OCI-LY7 (cell line): ENCODE results near the gene TSHZ2. TPM values are rescaled to one million over a fixed set of nuclear protein-coding genes. Genes with fewer than 3 reads are reported as not detected.

ENCODE experiments used
- BruUV-seq: library from RNA; stranded (reverse); fragments of 400-500 nt; replicated peaks from 2 replicates; lab custom pipeline; 2021; lab: Mats Ljungman, UMichigan
- CTCF ChIA-PET: fragments of 300-600 bp; sonication (Branson Sonifier 250); formaldehyde crosslinking; loops from one replicate; lab custom pipeline; 2022; ENCODE audit warnings: antibody characterized with exemption; ENCODE audit not compliant: unreplicated experiment; lab: Charles Lee
- POLR2A ChIA-PET: fragments of 300-600 bp; sonication (Branson Sonifier 250); formaldehyde crosslinking; loops from one replicate; lab custom pipeline; 2022; ENCODE audit warnings: antibody characterized with exemption; lab: Charles Lee
- DNase-seq: peaks from one replicate; pipeline ENCODE4 v3.0.0-alpha.2; 2015; ENCODE audit warnings: low spot score
- H2AFZ ChIP-seq: fragments of 200-600 bp; sonication (generic), shearing (Covaris generic); 2 replicates; pipeline ENCODE4 v1.6.1; 2014; ENCODE audit warnings: mild to moderate bottlenecking, antibody characterized with exemption, low read length, moderate library complexity
- H3K27ac ChIP-seq: fragments of 200-600 bp; sonication (generic); 2 replicates; pipeline ENCODE4 v1.5.1; 2014; ENCODE audit warnings: mixed run types, low read depth, mild to moderate bottlenecking, moderate library complexity, low read length, inconsistent platforms; ENCODE audit not compliant: poor library complexity, severe bottlenecking
- H3K36me3 ChIP-seq: fragments of 200-600 bp; sonication (generic); 2 replicates; pipeline ENCODE4 v1.6.1; 2014; ENCODE audit warnings: mild to moderate bottlenecking, antibody characterized with exemption, low read length, moderate library complexity, mixed read lengths; ENCODE audit not compliant: insufficient read depth
- H3K4me1 ChIP-seq: fragments of 200-600 bp; sonication (generic); 2 replicates; pipeline ENCODE4 v1.5.1; 2014; ENCODE audit warnings: mild to moderate bottlenecking, low read length; ENCODE audit not compliant: insufficient read depth, poor library complexity, severe bottlenecking
- H3K4me2 ChIP-seq: fragments of 200-600 bp; sonication (generic); 2 replicates; pipeline ENCODE4 v1.6.1; 2014; ENCODE audit warnings: mild to moderate bottlenecking, low read length
- H3K4me3 ChIP-seq: fragments of 200-600 bp; sonication (generic); 2 replicates; pipeline ENCODE4 v1.5.1; 2014; ENCODE audit warnings: mild to moderate bottlenecking, low read depth, low read length; ENCODE audit not compliant: poor library complexity, severe bottlenecking
- H3K79me2 ChIP-seq: fragments of 200-600 bp; sonication (generic); 2 replicates; pipeline ENCODE4 v1.6.1; 2016; ENCODE audit warnings: low read depth, mild to moderate bottlenecking, low read length, moderate library complexity, mixed read lengths; ENCODE audit not compliant: insufficient read depth
- H3K9me2 ChIP-seq: fragments of 200-600 bp; sonication (generic); 2 replicates; pipeline ENCODE4 v1.6.1; 2016; ENCODE audit warnings: mild to moderate bottlenecking, low read length, mixed read lengths; ENCODE audit not compliant: insufficient read depth
- H3K9me3 ChIP-seq: fragments of 200-600 bp; sonication (generic); 2 replicates; pipeline ENCODE4 v1.6.1; 2014; ENCODE audit warnings: mild to moderate bottlenecking, mixed run types, low read length, mixed read lengths
- H4K20me1 ChIP-seq: fragments of 200-600 bp; sonication (generic); 2 replicates; pipeline ENCODE4 v1.6.1; 2014; ENCODE audit warnings: mild to moderate bottlenecking, antibody characterized with exemption, low read length, moderate library complexity, mixed read lengths; ENCODE audit not compliant: insufficient read depth
- EZH2phosphoT487 ChIP-seq: fragments of 200-600 bp; sonication (generic); IDR thresholded peaks from 2 replicates; pipeline ENCODE4 v1.6.1; 2018; ENCODE audit warnings: low read depth, borderline replicate concordance, mild to moderate bottlenecking, mixed run types, antibody characterized with exemption, low read length, moderate library complexity, mixed read lengths
- intact Hi-C: fragments of 100-400 bp; cut with micrococcal nuclease; formaldehyde crosslinking; loops from one replicate; pipeline ENCODE4 v1.10.0; 2022; ENCODE audit not compliant: unreplicated experiment
- total RNA-seq, 2 experiments: library from RNA; depleted of rRNA in 1 of 2; stranded (reverse); fragments of >200 nt in 1 of 2; shearing (Covaris generic) in 1 of 2; gene quantifications; 2 replicates each; pipeline ENCODE4 v1.2.3, GENCODE V29; 2014 to 2022
- TF ChIP-seq, protein P1 (sequence below): fragments of 200-600 bp; sonication (generic); conservative IDR thresholded peaks from 2 replicates; pipeline ENCODE4 v1.5.1; 2014; ENCODE audit warnings: mild to moderate bottlenecking, antibody characterized with exemption, low read length, moderate library complexity, mixed read lengths

Gene TSHZ2
- total RNA-seq, 2 experiments from 2014 or later, result not detected

DNA sequence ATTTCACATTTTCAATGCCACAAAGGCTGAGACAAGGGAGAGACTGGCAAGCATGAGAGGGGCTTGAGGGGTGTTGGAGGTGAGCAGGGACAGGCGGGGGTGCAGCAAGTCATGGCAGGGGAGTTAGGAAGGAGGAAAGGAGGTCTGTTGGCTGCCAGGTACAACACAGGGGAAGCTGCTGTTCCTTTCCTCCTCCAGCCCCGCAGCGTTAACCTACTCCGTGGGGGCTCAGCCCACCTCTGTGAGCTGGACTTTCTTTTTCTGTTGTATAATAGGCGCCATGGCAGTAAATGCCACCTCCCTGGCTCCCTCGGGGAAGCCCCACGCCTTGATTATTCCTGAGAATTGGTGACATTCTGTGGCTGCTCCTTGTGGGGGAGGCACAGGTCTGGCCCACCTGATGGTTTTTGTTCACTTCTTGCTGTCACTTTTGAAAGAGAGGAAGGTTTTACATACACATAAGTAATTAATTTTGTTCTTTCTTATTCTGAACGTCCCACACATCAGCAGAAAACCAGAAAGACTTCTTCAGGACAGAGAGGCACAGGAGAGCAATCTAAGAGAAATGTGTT lies 293.2 kb downstream of the TSHZ2 start:
- POLR2A ChIA-PET, result interaction anchor here (0.9 to 1.0 kb wide), 2 partner anchors 9 to 11 kb away, joined by 3 to 9 read pairs; no protein-coding TSS in a partner anchor
- no peaks in the 10 kb centered on the region for H3K9me3 ChIP-seq
- H3K4me3 ChIP-seq, result no peak overlapping the region
- H2AFZ ChIP-seq, result no peak overlapping the region
- no peak overlapping the region for H3K27ac ChIP-seq
- H3K36me3 ChIP-seq, result no peaks in the 10 kb centered on the region
- no peaks in the 10 kb centered on the region for H3K79me2 ChIP-seq
- H4K20me1 ChIP-seq, result no peaks in the 10 kb centered on the region
- no peaks in the 10 kb centered on the region for H3K9me2 ChIP-seq
- H3K4me1 ChIP-seq, result no peaks in the 10 kb centered on the region
- no peak for TF ChIP-seq EZH2phosphoT487
- TF ChIP-seq, protein P1, sequence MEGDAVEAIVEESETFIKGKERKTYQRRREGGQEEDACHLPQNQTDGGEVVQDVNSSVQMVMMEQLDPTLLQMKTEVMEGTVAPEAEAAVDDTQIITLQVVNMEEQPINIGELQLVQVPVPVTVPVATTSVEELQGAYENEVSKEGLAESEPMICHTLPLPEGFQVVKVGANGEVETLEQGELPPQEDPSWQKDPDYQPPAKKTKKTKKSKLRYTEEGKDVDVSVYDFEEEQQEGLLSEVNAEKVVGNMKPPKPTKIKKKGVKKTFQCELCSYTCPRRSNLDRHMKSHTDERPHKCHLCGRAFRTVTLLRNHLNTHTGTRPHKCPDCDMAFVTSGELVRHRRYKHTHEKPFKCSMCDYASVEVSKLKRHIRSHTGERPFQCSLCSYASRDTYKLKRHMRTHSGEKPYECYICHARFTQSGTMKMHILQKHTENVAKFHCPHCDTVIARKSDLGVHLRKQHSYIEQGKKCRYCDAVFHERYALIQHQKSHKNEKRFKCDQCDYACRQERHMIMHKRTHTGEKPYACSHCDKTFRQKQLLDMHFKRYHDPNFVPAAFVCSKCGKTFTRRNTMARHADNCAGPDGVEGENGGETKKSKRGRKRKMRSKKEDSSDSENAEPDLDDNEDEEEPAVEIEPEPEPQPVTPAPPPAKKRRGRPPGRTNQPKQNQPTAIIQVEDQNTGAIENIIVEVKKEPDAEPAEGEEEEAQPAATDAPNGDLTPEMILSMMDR, result no peak
- intact Hi-C loops, result no loop called here
- H3K4me2 ChIP-seq, result no peak overlapping the region
- CTCF ChIA-PET, result no interaction called here
- no TSS peak for BruUV-seq
- DNase-seq, result no peak

DNA sequence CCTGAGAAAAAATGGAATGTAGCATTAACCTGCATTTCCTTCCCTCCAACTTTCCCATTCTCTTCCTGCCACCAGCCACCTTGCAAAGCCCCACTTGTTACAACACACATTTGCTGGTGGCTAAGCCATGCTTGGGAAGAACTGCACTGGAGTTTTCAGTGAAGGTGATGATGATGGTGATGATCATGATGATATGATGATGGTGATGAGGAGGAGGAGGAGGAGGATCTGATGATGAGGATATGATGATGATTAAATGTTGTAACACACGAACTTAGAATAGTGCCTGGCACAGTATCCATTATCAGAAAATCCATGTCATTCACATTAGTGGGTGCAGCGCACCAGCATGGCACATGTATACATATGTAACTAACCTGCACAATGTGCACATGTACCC lies 297.2 kb downstream of the TSHZ2 start:
- no peak overlapping the region for H3K4me2 ChIP-seq
- H3K27ac ChIP-seq, result no peak overlapping the region
- H3K4me1 ChIP-seq, result no peaks in the 10 kb centered on the region
- intact Hi-C loops, result no loop called here
- BruUV-seq, result no TSS peak
- H3K36me3 ChIP-seq, result no peaks in the 10 kb centered on the region
- no peaks in the 10 kb centered on the region for H4K20me1 ChIP-seq
- H3K4me3 ChIP-seq, result no peak overlapping the region
- TF ChIP-seq, protein P1, result no peak
- TF ChIP-seq EZH2phosphoT487, result no peak
- CTCF ChIA-PET, result no interaction called here
- no peaks in the 10 kb centered on the region for H3K9me2 ChIP-seq
- no peak overlapping the region for H2AFZ ChIP-seq
- POLR2A ChIA-PET, result interaction anchor here (0.6 kb wide), 1 partner anchor 1399 kb away, joined by 3 read pairs; no protein-coding TSS in a partner anchor
- no peak for DNase-seq
- H3K9me3 ChIP-seq, result no peaks in the 10 kb centered on the region
- no peaks in the 10 kb centered on the region for H3K79me2 ChIP-seq

DNA sequence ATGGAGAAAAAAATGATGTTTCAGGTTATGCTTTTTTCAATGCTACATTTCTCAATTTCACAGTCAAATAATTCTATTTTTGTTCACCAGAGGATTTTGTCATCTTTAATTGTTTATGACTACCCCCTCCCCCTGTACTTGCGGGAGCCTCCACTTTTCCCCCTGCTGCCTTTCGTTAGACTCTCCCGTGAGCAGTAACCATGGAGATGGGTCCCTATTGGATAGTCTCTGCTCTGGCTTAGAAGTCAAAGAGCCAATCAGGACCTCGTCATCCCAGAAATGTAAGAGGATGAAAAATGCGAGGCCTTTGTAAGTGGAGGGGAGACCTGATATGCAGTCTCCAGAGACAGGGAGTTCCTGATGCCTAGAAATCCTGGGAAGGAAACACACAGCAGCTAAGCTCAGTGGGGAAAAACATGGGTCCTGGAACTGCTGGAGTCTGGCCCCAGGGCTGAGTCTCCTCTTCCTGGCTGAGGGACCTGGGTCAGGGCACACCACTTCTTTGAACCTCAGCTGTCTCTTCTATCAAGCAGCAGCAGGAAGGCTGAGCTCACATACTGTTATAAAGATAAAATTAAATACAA lies 298.7 kb downstream of the TSHZ2 start:
- CTCF ChIA-PET, result no interaction called here
- no TSS peak for BruUV-seq
- Histone ChIP-seq H3K4me2 (no peak overlapping the region), H3K4me3 (no peak overlapping the region), H3K79me2 (no peaks in the 10 kb centered on the region), H4K20me1 (no peaks in the 10 kb centered on the region), H3K9me2 (no peaks in the 10 kb centered on the region), H3K9me3 (no peaks in the 10 kb centered on the region), H2AFZ (no peak overlapping the region), H3K4me1 (no peaks in the 10 kb centered on the region), H3K27ac (no peak overlapping the region), H3K36me3 (no peaks in the 10 kb centered on the region)
- POLR2A ChIA-PET, result no interaction called here
- DNase-seq, result no peak
- TF ChIP-seq EZH2phosphoT487, result no peak
- TF ChIP-seq, protein P1, result no peak
- intact Hi-C loops, result no loop called here
